Measurements from ENCODE around the gene AVEN. TPM values are rescaled to one million over a fixed set of nuclear protein-coding genes. Genes with fewer than 3 reads are reported as not detected.

The AVEN gene
- total RNA-seq, 1 donor from 2014 or later: 14.4 TPM

GRCh38 chr15:34076785-34077184, 37.8 kb upstream of the AVEN start:
- no peak for TF ChIP-seq CTCF (IDR thresholded peaks at IDR 0.05; ENCODE audit: unreplicated experiment)
- Mint-ChIP-seq H3K4me1 (ENCODE audit: low read depth) (no peaks in the 10 kb centered on the region), H3K36me3 (ENCODE audit: insufficient read depth) (no peaks in the 10 kb centered on the region)

GRCh38 chr15:34070003-34070402, 31.0 kb upstream of the AVEN start:
- no peak overlapping the region for H3K4me3 Mint-ChIP-seq (ENCODE audit: low read depth)
- no peaks in the 10 kb centered on the region for H3K9me3 Mint-ChIP-seq (ENCODE audit: low read depth)
- DNase-seq (ENCODE audit: low spot score, unreplicated experiment): no peak

More at GRCh38 chr15:34076785-34077184, 37.8 kb upstream of the AVEN start:
- no peak overlapping the region for H3K27ac Mint-ChIP-seq
- no peak for DNase-seq (ENCODE audit: low spot score, unreplicated experiment)
- no peak overlapping the region for H3K4me3 Mint-ChIP-seq (ENCODE audit: low read depth)
- H3K9me3 Mint-ChIP-seq (ENCODE audit: low read depth): no peaks in the 10 kb centered on the region
- no peaks in the 10 kb centered on the region for H3K27me3 Mint-ChIP-seq

GRCh38 chr15:34065941-34066340, 26.9 kb upstream of the AVEN start:
- no peak for TF ChIP-seq CTCF (IDR thresholded peaks at IDR 0.05; ENCODE audit: unreplicated experiment)
- Mint-ChIP-seq H3K27ac (no peak overlapping the region), H3K4me1 (ENCODE audit: low read depth) (no peaks in the 10 kb centered on the region), H3K27me3 (no peaks in the 10 kb centered on the region), H3K9me3 (ENCODE audit: low read depth) (no peaks in the 10 kb centered on the region), H3K36me3 (ENCODE audit: insufficient read depth) (no peaks in the 10 kb centered on the region), H3K4me3 (ENCODE audit: low read depth) (no peak overlapping the region)
- no peak for DNase-seq (ENCODE audit: low spot score, unreplicated experiment)

More at GRCh38 chr15:34070003-34070402, 31.0 kb upstream of the AVEN start:
- TF ChIP-seq CTCF (IDR thresholded peaks at IDR 0.05; ENCODE audit: unreplicated experiment): no peak
- Mint-ChIP-seq H3K27me3 (no peaks in the 10 kb centered on the region), H3K27ac (no peak overlapping the region), H3K4me1 (ENCODE audit: low read depth) (no peaks in the 10 kb centered on the region), H3K36me3 (ENCODE audit: insufficient read depth) (no peaks in the 10 kb centered on the region)

DNA sequence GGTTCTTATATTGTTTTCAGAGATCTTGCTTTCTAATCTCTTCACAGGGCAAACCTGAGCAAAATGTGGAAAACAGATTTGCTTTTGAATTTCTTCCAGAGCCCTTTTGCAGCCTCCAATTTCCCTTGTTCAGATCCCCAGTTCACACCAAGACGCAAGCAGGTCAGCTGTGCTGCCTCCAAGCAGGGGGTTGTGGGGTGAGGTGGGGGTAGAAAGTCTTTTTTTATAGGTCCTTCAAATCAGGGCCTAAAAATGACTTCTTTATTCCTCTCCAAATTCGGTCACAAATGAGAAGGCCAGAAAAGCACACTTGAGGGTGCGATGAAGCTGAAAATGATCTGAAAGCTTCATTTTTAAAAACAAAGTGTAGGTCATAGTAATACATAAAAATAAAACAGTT, 26.3 kb upstream of the AVEN start:
- Mint-ChIP-seq H3K4me1 (ENCODE audit: low read depth) (no peaks in the 10 kb centered on the region), H3K4me3 (ENCODE audit: low read depth) (no peak overlapping the region), H3K9me3 (ENCODE audit: low read depth) (no peaks in the 10 kb centered on the region), H3K27ac (no peak overlapping the region), H3K36me3 (ENCODE audit: insufficient read depth) (no peaks in the 10 kb centered on the region), H3K27me3 (no peaks in the 10 kb centered on the region)
- DNase-seq (ENCODE audit: low spot score, unreplicated experiment): no peak
- no peak for TF ChIP-seq CTCF (IDR thresholded peaks at IDR 0.05; ENCODE audit: unreplicated experiment)

- Mint-ChIP-seq H3K4me3 (ENCODE audit: low read depth) (no peak overlapping the region), H3K9me3 (ENCODE audit: low read depth) (no peaks in the 10 kb centered on the region), H3K36me3 (ENCODE audit: insufficient read depth) (no peaks in the 10 kb centered on the region), H3K4me1 (ENCODE audit: low read depth) (no peaks in the 10 kb centered on the region), H3K27ac (no peak overlapping the region), H3K27me3 (peaks cover 6% of the 10 kb centered on the region)
- no peak for TF ChIP-seq CTCF (IDR thresholded peaks at IDR 0.05; ENCODE audit: unreplicated experiment)
- no peak for DNase-seq (ENCODE audit: low spot score, unreplicated experiment)
These were observed 25.4 kb upstream of the AVEN start for GRCh38 chr15:34064438-34064837.
